Measurements from ENCODE around the gene ASCC1. TPM values are rescaled to one million over a fixed set of nuclear protein-coding genes. Genes with fewer than 3 reads are reported as not detected.

ASCC1 gene
- total RNA-seq, 2 donors from 2014 or later: 30.9 to 35.7 TPM

- H3K4me3 Mint-ChIP-seq: peak overlapping the region; percentile 46
- no peaks in the 10 kb centered on the region for H3K36me3 Mint-ChIP-seq
- H3K27me3 Mint-ChIP-seq: no peaks in the 10 kb centered on the region
- H3K4me1 Mint-ChIP-seq (ENCODE audit: low read depth in 2 of 2): peaks cover 46 to 58% of the 10 kb centered on the region in 2 donors
- DNase-seq (ENCODE audit: low spot score): no peak
- peak overlapping the region; percentile 78 to 89 for H3K27ac Mint-ChIP-seq
- no peak for ATAC-seq
- no peaks in the 10 kb centered on the region for H3K9me3 Mint-ChIP-seq
Measured at GRCh38 chr10:72085166-72085565, 130.9 kb downstream of the ASCC1 start.

- H3K4me3 Mint-ChIP-seq: peak overlapping the region; percentile 79
- ATAC-seq: peak; percentile 53 to 73
- DNase-seq (ENCODE audit: low spot score): peak; percentile 73
- peaks cover 58 to 61% of the 10 kb centered on the region in 2 donors for H3K4me1 Mint-ChIP-seq (ENCODE audit: low read depth in 2 of 2)
- no peaks in the 10 kb centered on the region for H3K36me3 Mint-ChIP-seq
- no peaks in the 10 kb centered on the region for H3K9me3 Mint-ChIP-seq
- peak overlapping the region; percentile 78 to 89 for H3K27ac Mint-ChIP-seq
- H3K27me3 Mint-ChIP-seq: no peaks in the 10 kb centered on the region
Measured at GRCh38 chr10:72083790-72084459, 132.2 kb downstream of the ASCC1 start.

GRCh38 chr10:72082856-72083789, 133.0 kb downstream of the ASCC1 start:
- H3K27ac Mint-ChIP-seq: peak overlapping the region; percentile 78 to 89
- ATAC-seq: no peak
- peaks cover 58 to 62% of the 10 kb centered on the region in 2 donors for H3K4me1 Mint-ChIP-seq (ENCODE audit: low read depth in 2 of 2)
- H3K27me3 Mint-ChIP-seq: no peaks in the 10 kb centered on the region
- no peaks in the 10 kb centered on the region for H3K36me3 Mint-ChIP-seq
- DNase-seq (ENCODE audit: low spot score): no peak
- peak overlapping the region; percentile 79 for H3K4me3 Mint-ChIP-seq
- no peaks in the 10 kb centered on the region for H3K9me3 Mint-ChIP-seq

- DNase-seq (ENCODE audit: low spot score) (no peak), ATAC-seq (no peak)
- peak overlapping the region; percentile 37 to 79 for H3K27ac Mint-ChIP-seq
- H3K4me1 Mint-ChIP-seq (ENCODE audit: low read depth in 2 of 2): peaks cover 57 to 59% of the 10 kb centered on the region in 2 donors
- H3K4me3 Mint-ChIP-seq: no peak overlapping the region
- H3K9me3 Mint-ChIP-seq: no peaks in the 10 kb centered on the region
- no peaks in the 10 kb centered on the region for H3K36me3 Mint-ChIP-seq
- no peaks in the 10 kb centered on the region for H3K27me3 Mint-ChIP-seq
Measured at GRCh38 chr10:72081772-72082590, 134.1 kb downstream of the ASCC1 start.

- H3K27ac Mint-ChIP-seq: peak overlapping the region; percentile 37 to 79
- no peak overlapping the region for H3K4me3 Mint-ChIP-seq
- ATAC-seq (no peak), DNase-seq (ENCODE audit: low spot score) (no peak)
- no peaks in the 10 kb centered on the region for H3K36me3 Mint-ChIP-seq
- peaks cover 50 to 51% of the 10 kb centered on the region in 2 donors for H3K4me1 Mint-ChIP-seq (ENCODE audit: low read depth in 2 of 2)
- no peaks in the 10 kb centered on the region for H3K9me3 Mint-ChIP-seq
- no peaks in the 10 kb centered on the region for H3K27me3 Mint-ChIP-seq
Measured at GRCh38 chr10:72081210-72081609, 134.9 kb downstream of the ASCC1 start.

GRCh38 chr10:72080042-72080975, 135.8 kb downstream of the ASCC1 start:
- Mint-ChIP-seq H3K27ac (peak overlapping the region; percentile 0 to 79), H3K4me3 (no peak overlapping the region), H3K36me3 (no peaks in the 10 kb centered on the region), H3K4me1 (ENCODE audit: low read depth in 2 of 2) (peaks cover 41 to 47% of the 10 kb centered on the region in 2 donors), H3K27me3 (no peaks in the 10 kb centered on the region), H3K9me3 (no peaks in the 10 kb centered on the region)
- ATAC-seq (no peak), DNase-seq (ENCODE audit: low spot score) (no peak)

GRCh38 chr10:72079356-72079755, 136.7 kb downstream of the ASCC1 start:
- DNase-seq (ENCODE audit: low spot score) (no peak), ATAC-seq (peak in 1 of 2 donors; percentile 22)
- Mint-ChIP-seq H3K4me3 (peak overlapping the region; percentile 25), H3K27me3 (no peaks in the 10 kb centered on the region), H3K36me3 (no peaks in the 10 kb centered on the region), H3K27ac (peak overlapping the region; percentile 0 to 10), H3K9me3 (no peaks in the 10 kb centered on the region), H3K4me1 (ENCODE audit: low read depth in 2 of 2) (peaks cover 32 to 40% of the 10 kb centered on the region in 2 donors)

- H3K27me3 Mint-ChIP-seq: no peaks in the 10 kb centered on the region
- ATAC-seq (no peak), DNase-seq (ENCODE audit: low spot score) (no peak)
- no peak overlapping the region for H3K4me3 Mint-ChIP-seq
- H3K27ac Mint-ChIP-seq: peak overlapping the region in 1 of 2 donors; percentile 59
- no peaks in the 10 kb centered on the region for H3K9me3 Mint-ChIP-seq
- peaks cover 23 to 33% of the 10 kb centered on the region in 2 donors for H3K4me1 Mint-ChIP-seq (ENCODE audit: low read depth in 2 of 2)
- H3K36me3 Mint-ChIP-seq: no peaks in the 10 kb centered on the region
Measured at GRCh38 chr10:72077275-72077990, 138.6 kb downstream of the ASCC1 start.

GRCh38 chr10:72076756-72077155, 139.3 kb downstream of the ASCC1 start:
- DNase-seq (ENCODE audit: low spot score): peak; percentile 55
- H3K9me3 Mint-ChIP-seq: no peaks in the 10 kb centered on the region
- no peak for ATAC-seq
- H3K4me3 Mint-ChIP-seq: no peak overlapping the region
- H3K27me3 Mint-ChIP-seq: no peaks in the 10 kb centered on the region
- peak overlapping the region; percentile 50 to 58 for H3K27ac Mint-ChIP-seq
- H3K36me3 Mint-ChIP-seq: no peaks in the 10 kb centered on the region
- H3K4me1 Mint-ChIP-seq (ENCODE audit: low read depth in 2 of 2): peaks cover 23 to 34% of the 10 kb centered on the region in 2 donors

GRCh38 chr10:72075376-72076115, 140.5 kb downstream of the ASCC1 start:
- peak; percentile 51 for DNase-seq (ENCODE audit: low spot score)
- Mint-ChIP-seq H3K27ac (peak overlapping the region; percentile 50 to 58), H3K4me3 (no peak overlapping the region), H3K4me1 (ENCODE audit: low read depth in 2 of 2) (peaks cover 18 to 33% of the 10 kb centered on the region in 2 donors), H3K9me3 (no peaks in the 10 kb centered on the region), H3K27me3 (no peaks in the 10 kb centered on the region), H3K36me3 (no peaks in the 10 kb centered on the region)
- ATAC-seq: no peak

- ATAC-seq: no peak
- Mint-ChIP-seq H3K4me3 (no peak overlapping the region), H3K36me3 (no peaks in the 10 kb centered on the region), H3K4me1 (ENCODE audit: low read depth in 2 of 2) (peaks cover 13 to 29% of the 10 kb centered on the region in 2 donors), H3K27ac (peak overlapping the region in 1 of 2 donors; percentile 58), H3K27me3 (no peaks in the 10 kb centered on the region), H3K9me3 (no peaks in the 10 kb centered on the region)
- DNase-seq (ENCODE audit: low spot score): peak; percentile 45
Measured at GRCh38 chr10:72074574-72075375, 141.3 kb downstream of the ASCC1 start.
